Measurements from ENCODE around the gene DROSHA. TPM values are rescaled to one million over a fixed set of nuclear protein-coding genes. Genes with fewer than 3 reads are reported as not detected.
A peak's percentile ranks its signal among the peaks of the same experiment; 100 is the strongest.

DROSHA gene
- total and polyA plus RNA-seq, 10 of the 15 experiments (the other 5 are each of a cell fraction or from before 2014, with no cell fraction given): 27.9 to 55.0 (median 37.6) TPM

- peak; percentile 95 for TF ChIP-seq ZBTB40 (IDR thresholded peaks at IDR 0.05; ENCODE audit: borderline replicate concordance)
- no peak for TF ChIP-seq POLR2AphosphoS2 (IDR thresholded peaks at IDR 0.05; ENCODE audit: low read depth, low read length)
- TF ChIP-seq WRNIP1 (IDR thresholded peaks at IDR 0.05; ENCODE audit: borderline replicate concordance, low read depth, low read length): no peak
- TF ChIP-seq LARP7 (IDR thresholded peaks at IDR 0.05): peak; percentile 60; the same call in 1 of the 2 replicates
- TF ChIP-seq NFIC (IDR thresholded peaks at IDR 0.05; ENCODE audit: low read depth, low read length): 0 out of 2 replicates have a peak, but pooled peaks have one; percentile 16
- TF ChIP-seq PAX5 (IDR thresholded peaks at IDR 0.05; ENCODE audit: borderline replicate concordance, low read depth, low read length): no peak
- no peak for TF ChIP-seq TCF7 (IDR thresholded peaks at IDR 0.05; ENCODE audit: borderline replicate concordance)
- peak; percentile 40; the same call in 1 of the 2 replicates for TF ChIP-seq MXI1 (IDR thresholded peaks at IDR 0.05; ENCODE audit: low read depth, low read length)
- TF ChIP-seq BRCA1 (IDR thresholded peaks at IDR 0.05; ENCODE audit: low read depth, low read length): no peak
- TF ChIP-seq IRF3 (IDR thresholded peaks at IDR 0.05): peak; percentile 88
- TF ChIP-seq EP300 (IDR thresholded peaks at IDR 0.05; ENCODE audit: borderline replicate concordance in 1 of 2, control insufficient read depth in 1 of 2, low read depth in 2 of 2, low read length in 2 of 2): no peak
- TF ChIP-seq POLR2A (IDR thresholded peaks at IDR 0.05; ENCODE audit: low read depth, low read length): peak; percentile 74
- peak; percentile 76; the same call in 1 of the 2 replicates for TF ChIP-seq SMAD5 (IDR thresholded peaks at IDR 0.05; ENCODE audit: low read depth)
- TF ChIP-seq SUPT20H (IDR thresholded peaks at IDR 0.05; ENCODE audit: borderline replicate concordance, control insufficient read depth, low read depth, low read length): no peak
- TF ChIP-seq USF1 (IDR thresholded peaks at IDR 0.05; ENCODE audit: borderline replicate concordance, extremely low read length, insufficient read depth, low read depth, low read length): no peak
- TF ChIP-seq NR2F1 (conservative IDR thresholded peaks at IDR 0.05): peak; percentile 28; the same call in 1 of the 2 replicates
- 0 out of 2 replicates have a peak, but pooled peaks have one; percentile 27 for TF ChIP-seq STAT1 (conservative IDR thresholded peaks at IDR 0.05)
- no peak for TF ChIP-seq FOXM1 (IDR thresholded peaks at IDR 0.05; ENCODE audit: low read depth, low read length)
- peak; percentile 38; the same call in 1 of the 2 replicates for TF ChIP-seq ZNF687 (IDR thresholded peaks at IDR 0.05)
- no peak for TF ChIP-seq EGR1 (IDR thresholded peaks at IDR 0.05; ENCODE audit: borderline replicate concordance in 1 of 2, low read depth in 2 of 2, low read length in 2 of 2)
These were observed at the start of gene DROSHA, which contains the start of gene C5orf22 (continued) for GRCh38 chr5:31531888-31532547.
